ENCODE measurements around the gene TMEM131. TPM values are rescaled to one million over a fixed set of nuclear protein-coding genes. Genes with fewer than 3 reads are reported as not detected.
"Not testable (repeated sequence)": the region's sequence is repeated elsewhere in the genome, so short reads cannot be mapped to it uniquely, and the experiment has no call there.

TMEM131 gene
- total RNA-seq, 5 donors from 2014 or later (not counting 1 experiment from before 2014, with no cell fraction given) = 39.3 to 43.9 (median 41.1) TPM

DNA sequence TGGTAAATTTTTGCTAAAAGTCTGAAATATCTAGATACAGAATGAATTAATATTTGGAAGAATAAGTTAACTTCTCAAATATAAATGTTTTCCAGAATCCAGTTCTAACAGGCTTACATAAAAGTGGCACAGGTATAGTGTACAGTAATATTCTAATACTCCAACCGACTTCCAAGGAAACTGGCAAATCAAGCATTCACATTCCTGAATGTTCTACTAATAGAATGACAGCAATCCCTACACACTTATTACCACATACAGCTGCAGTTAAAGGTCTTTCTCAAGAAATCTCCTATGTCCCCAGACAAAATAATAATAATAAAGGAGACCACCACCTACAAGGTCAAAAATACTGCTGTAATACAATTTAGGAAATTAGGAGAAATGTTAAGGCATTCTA is 31.9 kb downstream of the TMEM131 start:
- ChIA-PET CTCF (no interaction called here), POLR2A (no interaction called here)
- no peaks in the 10 kb centered on the region for H3K27me3 Mint-ChIP-seq
- H3K4me3 Mint-ChIP-seq = no peak overlapping the region
- no CpG with 5 or more reads among the region's 1 CpG for WGBS (ENCODE audit: insufficient coverage)
- H3K4me3 ChIP-seq (ENCODE audit: control insufficient read depth in 1 of 2, extremely low read depth in 1 of 2, low read length in 1 of 2) = no peak overlapping the region
- peaks cover 64 to 88% (median 80%) of the 10 kb centered on the region in 3 donors for H3K4me1 Mint-ChIP-seq
- peaks cover 1% of the 10 kb centered on the region for H3K36me3 Mint-ChIP-seq
- no peak overlapping the region for H3K27ac Mint-ChIP-seq
- no peaks in the 10 kb centered on the region for H3K9me3 Mint-ChIP-seq
- no peaks in the 10 kb centered on the region for H3K27me3 ChIP-seq (replicated peaks in 1 of 2; ENCODE audit: control insufficient read depth in 2 of 2, extremely low read depth in 1 of 2, insufficient read depth in 2 of 2, low read length in 1 of 2)
- H3K36me3 ChIP-seq (ENCODE audit: control insufficient read depth in 2 of 2, extremely low read depth in 1 of 2, insufficient read depth in 1 of 2, low read length in 1 of 2) = no peaks in the 10 kb centered on the region
- ATAC-seq (replicated peaks in 1 of 4) (no peak), DNase-seq (no peak)
- H3K9me3 ChIP-seq = no peaks in the 10 kb centered on the region
- H3K27ac ChIP-seq (ENCODE audit: low read length) = no peak overlapping the region
- H3K4me1 ChIP-seq (ENCODE audit: control insufficient read depth in 1 of 2, extremely low read depth in 1 of 2, insufficient read depth in 2 of 2, low read length in 2 of 2) = peaks cover 5 to 6% of the 10 kb centered on the region in 2 experiments

DNA sequence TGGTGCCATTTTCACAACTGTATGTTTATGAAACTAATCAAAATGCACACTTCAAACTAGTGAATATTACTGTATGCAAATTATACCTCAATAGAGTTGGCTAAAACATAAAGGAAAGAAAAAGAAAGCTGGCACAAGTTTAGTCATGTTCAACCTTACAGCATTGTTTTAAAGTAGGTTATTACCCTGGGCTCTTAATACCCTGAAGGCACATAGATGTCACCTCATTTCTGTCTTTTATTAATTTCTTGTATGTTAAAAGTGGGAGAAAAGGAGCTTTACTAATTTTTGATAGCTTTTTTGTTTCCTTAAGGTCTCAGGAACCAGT is 32.7 kb downstream of the TMEM131 start:
- no peak for ATAC-seq (replicated peaks in 1 of 4)
- Histone ChIP-seq H3K27ac (ENCODE audit: low read length) (no peak overlapping the region), H3K9me3 (no peaks in the 10 kb centered on the region), H3K4me3 (ENCODE audit: control insufficient read depth in 1 of 2, extremely low read depth in 1 of 2, low read length in 1 of 2) (no peak overlapping the region), H3K27me3 (replicated peaks in 1 of 2; ENCODE audit: control insufficient read depth in 2 of 2, extremely low read depth in 1 of 2, insufficient read depth in 2 of 2, low read length in 1 of 2) (no peaks in the 10 kb centered on the region), H3K36me3 (ENCODE audit: control insufficient read depth in 2 of 2, extremely low read depth in 1 of 2, insufficient read depth in 1 of 2, low read length in 1 of 2) (no peaks in the 10 kb centered on the region), H3K4me1 (ENCODE audit: control insufficient read depth in 1 of 2, extremely low read depth in 1 of 2, insufficient read depth in 2 of 2, low read length in 2 of 2) (peaks cover 2 to 7% of the 10 kb centered on the region in 2 experiments)
- ChIA-PET CTCF (no interaction called here), POLR2A (no interaction called here)
- peaks cover 5% of the 10 kb centered on the region for H3K36me3 Mint-ChIP-seq
- H3K27me3 Mint-ChIP-seq = no peaks in the 10 kb centered on the region
- peaks cover 64 to 89% (median 81%) of the 10 kb centered on the region in 3 donors for H3K4me1 Mint-ChIP-seq
- no peak overlapping the region for H3K4me3 Mint-ChIP-seq
- H3K9me3 Mint-ChIP-seq = no peaks in the 10 kb centered on the region
- DNase-seq = no peak
- H3K27ac Mint-ChIP-seq = no peak overlapping the region

DNA sequence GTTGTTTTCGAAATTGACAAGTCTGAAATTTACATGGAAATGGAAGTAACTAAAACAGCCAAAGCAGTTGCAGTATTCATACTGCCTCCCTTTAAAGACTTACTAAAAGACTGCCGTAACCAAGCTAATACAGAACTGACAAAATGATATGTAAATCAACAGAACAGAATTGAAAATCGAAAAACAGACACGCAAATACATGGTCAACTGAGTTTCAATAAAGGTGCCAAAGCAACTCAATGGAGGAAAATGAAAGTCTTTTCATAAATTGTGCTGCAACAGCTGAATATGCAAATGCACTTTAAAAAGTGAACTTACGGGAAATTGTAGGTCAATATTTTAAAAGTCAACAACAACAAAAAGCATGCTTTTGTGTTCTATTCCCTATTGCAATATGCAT is 34.2 kb downstream of the TMEM131 start:
- 83% methylated on average over 2 of the region's 5 CpGs for WGBS (ENCODE audit: insufficient coverage)
- Mint-ChIP-seq H3K27ac (no peak overlapping the region), H3K9me3 (no peaks in the 10 kb centered on the region), H3K4me1 (peaks cover 57 to 84% (median 76%) of the 10 kb centered on the region in 3 donors), H3K27me3 (no peaks in the 10 kb centered on the region), H3K36me3 (peaks cover 5% of the 10 kb centered on the region), H3K4me3 (no peak overlapping the region)
- no peaks in the 10 kb centered on the region for H3K9me3 ChIP-seq
- no peaks in the 10 kb centered on the region for H3K36me3 ChIP-seq (ENCODE audit: control insufficient read depth in 2 of 2, extremely low read depth in 1 of 2, insufficient read depth in 1 of 2, low read length in 1 of 2)
- CTCF ChIA-PET = no interaction called here
- POLR2A ChIA-PET = no interaction called here
- H3K27me3 ChIP-seq (replicated peaks in 1 of 2; ENCODE audit: control insufficient read depth in 2 of 2, extremely low read depth in 1 of 2, insufficient read depth in 2 of 2, low read length in 1 of 2) = no peaks in the 10 kb centered on the region
- no peak for ATAC-seq (replicated peaks in 1 of 4)
- peaks cover 3 to 8% of the 10 kb centered on the region in 2 experiments for H3K4me1 ChIP-seq (ENCODE audit: control insufficient read depth in 1 of 2, extremely low read depth in 1 of 2, insufficient read depth in 2 of 2, low read length in 2 of 2)
- H3K27ac ChIP-seq (ENCODE audit: low read length) = no peak overlapping the region
- no peak for DNase-seq
- no peak overlapping the region for H3K4me3 ChIP-seq (ENCODE audit: control insufficient read depth in 1 of 2, extremely low read depth in 1 of 2, low read length in 1 of 2)

DNA sequence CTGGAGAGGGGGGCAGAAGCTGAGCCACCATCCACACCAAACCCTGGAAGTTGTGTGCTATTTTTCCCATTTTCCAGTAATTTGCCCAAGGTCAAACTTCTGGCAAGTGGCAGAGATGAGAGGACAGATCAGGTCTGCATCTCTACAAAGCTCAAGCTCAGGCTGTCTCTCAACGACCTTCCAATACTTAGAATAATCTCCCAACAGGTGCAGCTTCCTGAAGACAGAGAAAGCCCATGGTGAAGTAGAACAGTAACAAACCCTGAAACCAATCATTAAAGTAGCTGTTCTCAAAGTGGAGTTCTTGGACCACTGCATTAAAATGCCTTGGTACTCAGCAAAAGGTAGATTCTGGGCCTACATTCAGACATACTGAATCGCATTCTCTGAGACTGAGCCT is 37.6 kb downstream of the TMEM131 start:
- CTCF ChIA-PET = interaction anchor here in 1 of 2 donors (1.1 kb wide), 1 partner anchor 24 kb away, joined by 3 read pairs; no protein-coding TSS in a partner anchor
- ATAC-seq (replicated peaks in 1 of 4) = no peak
- H3K4me3 Mint-ChIP-seq = peak overlapping the region in 1 of 3 donors; percentile 1

DNA sequence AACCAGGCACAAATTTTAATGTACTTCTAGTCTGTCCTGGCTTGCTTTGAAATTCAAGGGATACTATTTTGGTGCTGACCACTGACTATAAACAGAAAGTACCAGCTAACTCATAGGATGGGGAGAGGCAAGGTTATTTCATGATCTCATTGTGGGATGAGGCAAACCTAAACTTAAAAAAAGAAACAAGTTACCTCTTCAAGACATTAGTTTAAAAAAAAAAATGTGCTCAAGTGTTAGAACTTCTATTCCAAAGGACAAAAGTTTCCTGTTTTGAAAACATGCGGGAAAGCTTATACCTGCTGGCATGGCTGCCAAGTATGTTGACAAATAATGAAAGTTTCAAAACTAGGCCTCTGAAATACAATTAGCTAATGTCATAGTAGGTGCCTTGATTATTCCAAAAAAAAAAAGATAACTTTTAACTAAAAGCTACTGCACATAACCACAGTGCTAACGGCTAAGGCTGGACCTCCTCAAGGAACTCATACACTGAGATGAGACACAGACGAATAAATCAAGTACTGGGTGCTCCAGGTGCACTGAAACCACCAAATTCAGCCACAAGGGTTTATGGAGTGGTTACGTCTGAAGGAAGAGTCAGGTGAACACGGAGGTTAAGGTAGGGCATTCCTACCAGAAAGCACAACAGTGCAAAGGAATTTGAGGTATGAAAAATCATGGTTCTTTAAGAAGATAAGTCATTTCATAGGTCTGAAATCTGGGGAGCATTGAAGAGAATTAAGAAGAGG is 38.1 kb downstream of the TMEM131 start:
- ChIA-PET CTCF (interaction anchor here in 1 of 2 donors (1.1 kb wide), 1 partner anchor 25 kb away, joined by 3 read pairs; no protein-coding TSS in a partner anchor), POLR2A (no interaction called here)
- H3K4me1 ChIP-seq (ENCODE audit: control insufficient read depth in 1 of 2, extremely low read depth in 1 of 2, insufficient read depth in 2 of 2, low read length in 2 of 2) = peaks cover 4 to 8% of the 10 kb centered on the region in 2 experiments
- no peak overlapping the region for H3K27ac ChIP-seq (ENCODE audit: low read length)
- no peaks in the 10 kb centered on the region for H3K27me3 ChIP-seq (replicated peaks in 1 of 2; ENCODE audit: control insufficient read depth in 2 of 2, extremely low read depth in 1 of 2, insufficient read depth in 2 of 2, low read length in 1 of 2)
- Mint-ChIP-seq H3K27ac (peak overlapping the region in 1 of 2 donors; percentile 3), H3K4me3 (peak overlapping the region in 1 of 3 donors; percentile 1), H3K9me3 (no peaks in the 10 kb centered on the region), H3K36me3 (peaks cover 13% of the 10 kb centered on the region), H3K27me3 (no peaks in the 10 kb centered on the region), H3K4me1 (peaks cover 68 to 82% (median 79%) of the 10 kb centered on the region in 3 donors)
- peak in 1 of 4 experiments; percentile 49 for ATAC-seq (replicated peaks in 1 of 4)
- WGBS (ENCODE audit: insufficient coverage) = 55% methylated on average over 2 of the region's 5 CpGs
- peak in 1 of 35 experiments; percentile 4 for DNase-seq
- no peaks in the 10 kb centered on the region for H3K36me3 ChIP-seq (ENCODE audit: control insufficient read depth in 2 of 2, extremely low read depth in 1 of 2, insufficient read depth in 1 of 2, low read length in 1 of 2)
- no peaks in the 10 kb centered on the region for H3K9me3 ChIP-seq
- H3K4me3 ChIP-seq (ENCODE audit: control insufficient read depth in 1 of 2, extremely low read depth in 1 of 2, low read length in 1 of 2) = no peak overlapping the region

More for the DNA sequence above, 37.6 kb downstream of the TMEM131 start:
- Histone ChIP-seq H3K4me1 (ENCODE audit: control insufficient read depth in 1 of 2, extremely low read depth in 1 of 2, insufficient read depth in 2 of 2, low read length in 2 of 2) (peaks cover 3 to 8% of the 10 kb centered on the region in 2 experiments), H3K36me3 (ENCODE audit: control insufficient read depth in 2 of 2, extremely low read depth in 1 of 2, insufficient read depth in 1 of 2, low read length in 1 of 2) (no peaks in the 10 kb centered on the region), H3K4me3 (ENCODE audit: control insufficient read depth in 1 of 2, extremely low read depth in 1 of 2, low read length in 1 of 2) (no peak overlapping the region), H3K9me3 (no peaks in the 10 kb centered on the region), H3K27ac (ENCODE audit: low read length) (no peak overlapping the region), H3K27me3 (replicated peaks in 1 of 2; ENCODE audit: control insufficient read depth in 2 of 2, extremely low read depth in 1 of 2, insufficient read depth in 2 of 2, low read length in 1 of 2) (no peaks in the 10 kb centered on the region)
- no peak for DNase-seq
- Mint-ChIP-seq H3K27me3 (no peaks in the 10 kb centered on the region), H3K36me3 (peaks cover 13% of the 10 kb centered on the region), H3K27ac (peak overlapping the region in 1 of 2 donors; percentile 3), H3K9me3 (no peaks in the 10 kb centered on the region), H3K4me1 (peaks cover 64 to 83% (median 80%) of the 10 kb centered on the region in 3 donors)
- POLR2A ChIA-PET = no interaction called here
- 67% methylated on average over 2 of the region's 2 CpGs for WGBS (ENCODE audit: insufficient coverage)

DNA sequence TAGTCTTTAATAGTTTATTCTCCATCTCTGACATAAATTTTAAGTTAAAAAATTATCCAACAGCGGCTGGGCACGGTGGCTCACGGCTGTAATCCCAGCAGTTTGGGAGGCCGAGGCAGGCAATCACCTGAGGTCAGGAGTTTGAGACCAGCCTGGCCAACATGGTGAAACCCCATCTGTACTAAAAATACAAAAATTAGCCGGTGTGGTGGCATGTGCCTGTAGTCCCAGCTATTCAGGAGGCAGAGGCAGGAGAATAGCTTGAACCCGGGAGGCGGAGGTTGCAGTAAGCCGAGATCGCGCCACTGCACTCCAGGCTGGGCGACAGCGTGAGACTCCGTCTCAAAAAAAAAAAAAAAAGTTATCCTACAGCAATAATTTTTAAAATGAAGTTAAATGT is 39.0 kb downstream of the TMEM131 start:
- H3K4me1 ChIP-seq (ENCODE audit: control insufficient read depth in 1 of 2, extremely low read depth in 1 of 2, insufficient read depth in 2 of 2, low read length in 2 of 2) = peaks cover 8 to 10% of the 10 kb centered on the region in 2 experiments
- H3K27ac Mint-ChIP-seq; H3K4me3 ChIP-seq (ENCODE audit: control insufficient read depth in 1 of 2, extremely low read depth in 1 of 2, low read length in 1 of 2); H3K27me3 Mint-ChIP-seq; ATAC-seq (replicated peaks in 1 of 4); DNase-seq; POLR2A ChIA-PET; H3K4me3 Mint-ChIP-seq; H3K9me3 ChIP-seq; CTCF ChIA-PET; H3K36me3 ChIP-seq (ENCODE audit: control insufficient read depth in 2 of 2, extremely low read depth in 1 of 2, insufficient read depth in 1 of 2, low read length in 1 of 2); H3K27me3 ChIP-seq (replicated peaks in 1 of 2; ENCODE audit: control insufficient read depth in 2 of 2, extremely low read depth in 1 of 2, insufficient read depth in 2 of 2, low read length in 1 of 2); H3K9me3 Mint-ChIP-seq; H3K27ac ChIP-seq (ENCODE audit: low read length): not testable (repeated sequence)
- WGBS (ENCODE audit: insufficient coverage) = no CpG with 5 or more reads among the region's 13 CpGs
- Mint-ChIP-seq H3K4me1 (peaks cover 75 to 82% (median 81%) of the 10 kb centered on the region in 3 donors), H3K36me3 (peaks cover 13% of the 10 kb centered on the region)
